H1 (cell line): ENCODE results near the gene RERG. TPM values are rescaled to one million over a fixed set of nuclear protein-coding genes. Genes with fewer than 3 reads are reported as not detected.

Source experiments
- CTCF ChIA-PET: fragments of 300-600 bp; sonication (Branson Sonifier 250); formaldehyde crosslinking; loops from one replicate; lab custom pipeline; 2021; ENCODE audit not compliant: partially characterized antibody; lab: Charles Lee
- POLR2A ChIA-PET: fragments of 300-600 bp; sonication (Branson Sonifier 250); formaldehyde crosslinking; loops from one replicate; lab custom pipeline; 2021; ENCODE audit warnings: inconsistent platforms; ENCODE audit not compliant: partially characterized antibody; lab: Charles Lee
- DNase-seq, 2 experiments: peaks; one replicate each; pipeline versions ENCODE4 v3.0.0 to v3.0.0-alpha.2; 2010 to 2022; ENCODE audit warnings: low spot score in 2 of 2, low read depth in 1 of 2, mixed read lengths in 1 of 2
- FAIRE-seq: peaks from 2 replicates; lab custom pipeline; 2011; peaks lifted over from hg19 to GRCh38; lab: Jason Lieb, UNC
- H2AFZ ChIP-seq: 2 replicates; pipeline ENCODE4 v1.8.1; 2012; ENCODE audit warnings: low read length, inconsistent platforms
- H2AK5ac ChIP-seq: 2 replicates; pipeline ENCODE4 v1.6.1; 2013; ENCODE audit warnings: low read depth, low read length
- H2BK120ac ChIP-seq: replicated peaks from 2 replicates; pipeline ENCODE3; 2013; ENCODE audit warnings: low read depth, low read length, inconsistent platforms
- H2BK12ac ChIP-seq: 2 replicates; pipeline ENCODE4 v1.6.1; 2013; ENCODE audit warnings: low read depth, low read length
- H2BK15ac ChIP-seq: 2 replicates; pipeline ENCODE4 v1.6.1; 2013; ENCODE audit warnings: low read length
- H2BK20ac ChIP-seq: 2 replicates; pipeline ENCODE4 v1.6.1; 2013; ENCODE audit warnings: low read length
- H2BK5ac ChIP-seq: 2 replicates; pipeline ENCODE4 v1.6.1; 2013; ENCODE audit warnings: low read depth, low read length
- H3K14ac ChIP-seq: 2 replicates; pipeline ENCODE4 v1.6.1; 2013; ENCODE audit warnings: inconsistent platforms; ENCODE audit not compliant: insufficient read length
- H3K18ac ChIP-seq: 2 replicates; pipeline ENCODE4 v1.6.1; 2013; ENCODE audit warnings: low read length; ENCODE audit errors: extremely low read depth
- H3K23ac ChIP-seq: 2 replicates; pipeline ENCODE4 v1.6.1; 2013; ENCODE audit warnings: inconsistent platforms; ENCODE audit not compliant: insufficient read length
- H3K23me2 ChIP-seq: 2 replicates; pipeline ENCODE4 v1.6.1; 2013; ENCODE audit warnings: low read depth, low read length
- H3K27ac ChIP-seq: 2 replicates; pipeline ENCODE4 v1.6.1; 2011; ENCODE audit warnings: low read depth, low read length, inconsistent platforms
- H3K27me3 ChIP-seq, 4 experiments: replicated peaks in 1 of 4; 1 replicate in 1 of 4; 2 replicates in 3 of 4; pipeline versions ENCODE4 v1.6.1 to v1.8.1; 2011 to 2013; ENCODE audit warnings: low read length in 3 of 4, mild to moderate bottlenecking in 3 of 4, inconsistent platforms in 2 of 4, mixed read lengths in 2 of 4, moderate library complexity in 1 of 4; ENCODE audit not compliant: control insufficient read depth in 3 of 4, insufficient read depth in 3 of 4; ENCODE audit errors: extremely low read depth in 1 of 4
- H3K36me3 ChIP-seq, 4 experiments: 2 replicates each; pipeline versions ENCODE4 v1.6.1 to v1.8.1; 2011 to 2013; ENCODE audit warnings: mild to moderate bottlenecking in 4 of 4, low read length in 3 of 4, moderate library complexity in 2 of 4, control low read depth in 1 of 4, inconsistent platforms in 1 of 4; ENCODE audit not compliant: insufficient read depth in 4 of 4, control insufficient read depth in 2 of 4
- H3K4ac ChIP-seq: replicated peaks from 2 replicates; pipeline ENCODE3; 2013; ENCODE audit warnings: low read length, low read depth, mixed read lengths, inconsistent platforms; ENCODE audit not compliant: insufficient read length
- H3K4me1 ChIP-seq, 4 experiments: replicated peaks in 1 of 4; 1 replicate in 1 of 4; 2 replicates in 3 of 4; pipeline versions ENCODE4 v1.6.1 to v1.8.1; 2011 to 2013; ENCODE audit warnings: low read length in 3 of 4, inconsistent platforms in 2 of 4, mixed read lengths in 1 of 4; ENCODE audit not compliant: insufficient read depth in 4 of 4, control insufficient read depth in 3 of 4
- H3K4me2 ChIP-seq, 2 experiments: 2 replicates each; pipeline versions ENCODE4 v1.6.1 to v1.8.1; 2011 to 2013; ENCODE audit warnings: low read depth in 2 of 2, low read length in 2 of 2, control low read depth in 1 of 2, inconsistent platforms in 1 of 2, mild to moderate bottlenecking in 1 of 2; ENCODE audit not compliant: insufficient read depth in 1 of 2
- H3K4me3 ChIP-seq, 4 experiments: fragments of 200-600, 300-600 bp in 1 of 4; sonication (generic), shearing (Covaris generic), sonication (Bioruptor Twin) in 1 of 4; 2 replicates each; pipeline versions ENCODE4 v1.5.1 to v1.8.1; 2011 to 2016; ENCODE audit warnings: low read length in 4 of 4, low read depth in 3 of 4, control low read depth in 2 of 4, inconsistent platforms in 2 of 4, mild to moderate bottlenecking in 2 of 4, mixed read lengths in 1 of 4, moderate library complexity in 1 of 4; ENCODE audit not compliant: insufficient read depth in 2 of 4; ENCODE audit errors: extremely low read depth in 1 of 4
- H3K56ac ChIP-seq: replicated peaks from 2 replicates; pipeline ENCODE3; 2013; ENCODE audit warnings: low read depth, mild to moderate bottlenecking, mixed read lengths, low read length, inconsistent platforms; ENCODE audit not compliant: insufficient read length
- H3K79me1 ChIP-seq: 2 replicates; pipeline ENCODE4 v1.6.1; 2013; ENCODE audit warnings: low read depth, low read length, control low read depth
- H3K79me2 ChIP-seq, 2 experiments: 2 replicates each; pipeline versions ENCODE4 v1.6.1 to v1.8.1; 2012 to 2013; ENCODE audit warnings: low read length in 2 of 2, mild to moderate bottlenecking in 2 of 2, inconsistent platforms in 1 of 2; ENCODE audit not compliant: insufficient read depth in 2 of 2, control insufficient read depth in 1 of 2
- H3K9ac ChIP-seq, 4 experiments: replicated peaks in 1 of 4; 1 replicate in 1 of 4; 2 replicates in 3 of 4; pipeline versions ENCODE4 v1.6.1 to v1.8.1; 2011 to 2013; ENCODE audit warnings: low read depth in 3 of 4, low read length in 3 of 4, control low read depth in 2 of 4, mild to moderate bottlenecking in 2 of 4, moderate library complexity in 2 of 4, inconsistent platforms in 1 of 4; ENCODE audit errors: extremely low read depth in 1 of 4
- H3K9me3 ChIP-seq, 2 experiments: 2 replicates each; pipeline versions ENCODE4 v1.6.1 to v1.8.1; 2012 to 2013; ENCODE audit warnings: mild to moderate bottlenecking in 2 of 2, moderate library complexity in 2 of 2, control low read depth in 1 of 2, inconsistent platforms in 1 of 2, low read depth in 1 of 2, low read length in 1 of 2, mixed read lengths in 1 of 2; ENCODE audit not compliant: insufficient read depth in 2 of 2
- H4K20me1 ChIP-seq, 2 experiments: replicated peaks in 1 of 2; 2 replicates each; pipeline versions ENCODE3 to v1.8.1; 2011 to 2013; ENCODE audit warnings: inconsistent platforms in 2 of 2, low read length in 2 of 2, mild to moderate bottlenecking in 1 of 2; ENCODE audit not compliant: insufficient read depth in 2 of 2, control insufficient read depth in 1 of 2
- H4K5ac ChIP-seq: 2 replicates; pipeline ENCODE4 v1.6.1; 2013; ENCODE audit warnings: low read length, low read depth, mixed read lengths, inconsistent platforms; ENCODE audit not compliant: insufficient read length
- H4K8ac ChIP-seq: 2 replicates; pipeline ENCODE4 v1.8.0; 2013; ENCODE audit warnings: mild to moderate bottlenecking, moderate library complexity, low read length, inconsistent platforms; ENCODE audit not compliant: insufficient read depth; ENCODE audit errors: extremely low read depth
- H4K91ac ChIP-seq: replicated peaks from 2 replicates; pipeline ENCODE3; 2013; ENCODE audit warnings: low read length, mixed read lengths, inconsistent platforms; ENCODE audit not compliant: insufficient read length
- TAF7 ChIP-seq: optimal IDR thresholded peaks from 2 replicates; pipeline ENCODE3; 2011; ENCODE audit warnings: low read depth, mild to moderate bottlenecking, inconsistent platforms, low read length, moderate library complexity, borderline replicate concordance
- WGBS, 2 experiments: shearing (Covaris generic) in 1 of 2; methylation state at CpG; one replicate each; pipeline versions ENCODE4 v1.1.6 to v1.1.7; 2013 to 2015; ENCODE audit warnings: low lambda C conversion rate in 2 of 2, mixed read lengths in 2 of 2, inconsistent platforms in 1 of 2, low coverage in 1 of 2, missing lambda C conversion rate in 1 of 2; ENCODE audit not compliant: insufficient replicate concordance in 2 of 2, insufficient coverage in 1 of 2, insufficient read length in 1 of 2; ENCODE audit errors: extremely low coverage in 1 of 2, missing lambda C conversion rate in 1 of 2; 5-methylcytosine and 5-hydroxymethylcytosine counted together
- polyA plus RNA-seq, 7 experiments: library from polyadenylated mRNA; depleted of rRNA in 3 of 7; stranded (reverse) in 5 of 7; unstranded in 2 of 7; fragments of >200 nt in 5 of 7; fragments of 200-250 nt in 2 of 7; gene quantifications; 1 replicate in 5 of 7; 2 replicates in 1 of 7; 4 replicates in 1 of 7; pipeline versions ENCODE4 v1.2.1 to v1.2.3, GENCODE V29; 2011 to 2013; ENCODE audit warnings: missing spikeins in 2 of 7, mixed read lengths in 2 of 7
- total RNA-seq: library from RNA; stranded (reverse); fragmentation: NEBNext Ultra II Directional; extraction: Animal tissue kit (Norgen Biotek cat#: 25700); gene quantifications from 2 replicates; pipeline ENCODE4 v1.2.1, GENCODE V29; 2021

RERG gene
- total and polyA plus RNA-seq, 2 of the 8 experiments (the other 6 are each of a cell fraction or from before 2014, with no cell fraction given): 0.12 to 0.86 TPM

- H3K23ac ChIP-seq: no peak overlapping the region
- H3K79me1 ChIP-seq: no peaks in the 10 kb centered on the region
- CTCF ChIA-PET: interaction anchor here (0.5 to 5.3 kb wide), 5 partner anchors 9 to 203 kb away, joined by 3 to 42 read pairs (median 3); partner anchors contain the start of gene RERG
- FAIRE-seq (no peak), DNase-seq (no peak)
- H3K18ac ChIP-seq: no peak overlapping the region
- no peak overlapping the region for H3K14ac ChIP-seq
- no peaks in the 10 kb centered on the region for H4K20me1 ChIP-seq
- no peak overlapping the region for H3K4me3 ChIP-seq
- H3K4me2 ChIP-seq: no peak overlapping the region
- H3K4ac ChIP-seq: no peak overlapping the region
- H3K27ac ChIP-seq: no peak overlapping the region
- no peak overlapping the region for H2BK20ac ChIP-seq
- no peak overlapping the region for H2BK5ac ChIP-seq
- H3K79me2 ChIP-seq: no peaks in the 10 kb centered on the region
- H2BK15ac ChIP-seq: no peak overlapping the region
- no peak overlapping the region for H3K9ac ChIP-seq
- H3K27me3 ChIP-seq: no peaks in the 10 kb centered on the region
- H3K9me3 ChIP-seq: no peaks in the 10 kb centered on the region
- H2AFZ ChIP-seq: no peak overlapping the region
- no peak overlapping the region for H4K91ac ChIP-seq
- no peaks in the 10 kb centered on the region for H3K36me3 ChIP-seq
- 78% methylated on average over 1 of the region's 1 CpG; no CpG with 5 or more reads in 1 of the 2 experiments for WGBS, 2 experiments
- H4K8ac ChIP-seq: no peak overlapping the region
- no peak overlapping the region for H3K56ac ChIP-seq
- H3K4me1 ChIP-seq: no peaks in the 10 kb centered on the region
- no peaks in the 10 kb centered on the region for H3K23me2 ChIP-seq
- no peak overlapping the region for H2BK12ac ChIP-seq
- no peak overlapping the region for H4K5ac ChIP-seq
- H2BK120ac ChIP-seq: no peak overlapping the region
- no peak overlapping the region for H2AK5ac ChIP-seq
- POLR2A ChIA-PET: interaction anchor here (1.2 kb wide), 1 partner anchor 39 kb away, joined by 3 read pairs; no protein-coding TSS in a partner anchor
- no peak for TF ChIP-seq TAF7
Measured at GRCh38 chr12:15232959-15233358, 11.7 kb upstream of the RERG start.
